DND-41 (cell line): Measurements from ENCODE around the gene SWSAP1.
A peak's percentile ranks its signal among the peaks of the same experiment; 100 is the strongest.
"Not testable (repeated sequence)": the region's sequence is repeated elsewhere in the genome, so short reads cannot be mapped to it uniquely, and the experiment has no call there.

ENCODE experiments used
- ATAC-seq: fragments of 200-7000 bp; cut with Tn5 transposase; 3 replicates; pipeline ENCODE4 v1.9.1; 2021; ENCODE audit warnings: low read depth; ENCODE audit not compliant: insufficient read depth
- DNase-seq: peaks from one replicate; pipeline ENCODE4 v3.0.0-alpha.2; 2020
- H2AFZ ChIP-seq: 2 replicates; pipeline ENCODE4 v1.6.0; 2012; ENCODE audit warnings: low read depth, low read length
- H3K27ac ChIP-seq: 2 replicates; pipeline ENCODE4 v1.5.1; 2012; ENCODE audit warnings: low read length, inconsistent platforms
- H3K27me3 ChIP-seq: fragments of 200-600 bp; sonication (generic); 2 replicates; pipeline ENCODE4 v1.6.0; 2012; ENCODE audit warnings: low read length, mild to moderate bottlenecking, inconsistent platforms; ENCODE audit not compliant: insufficient read depth, poor library complexity
- H3K36me3 ChIP-seq: 2 replicates; pipeline ENCODE4 v1.5.1; 2012; ENCODE audit warnings: low read length, inconsistent platforms; ENCODE audit not compliant: insufficient read depth
- H3K4me1 ChIP-seq: 2 replicates; pipeline ENCODE4 v1.5.1; 2012; ENCODE audit warnings: mild to moderate bottlenecking, low read length; ENCODE audit not compliant: insufficient read depth
- H3K4me2 ChIP-seq: 2 replicates; pipeline ENCODE4 v1.6.0; 2012; ENCODE audit warnings: mild to moderate bottlenecking, moderate library complexity, low read length, inconsistent platforms; ENCODE audit not compliant: insufficient read depth
- H3K4me3 ChIP-seq, 2 experiments: fragments of 200-600 bp in 1 of 2; shearing (Covaris generic) in 1 of 2; 2 replicates each; pipeline ENCODE4 v1.5.1; 2012 to 2016; ENCODE audit warnings: inconsistent platforms in 2 of 2, low read length in 2 of 2, mild to moderate bottlenecking in 2 of 2, low read depth in 1 of 2, moderate library complexity in 1 of 2
- H3K79me2 ChIP-seq: 2 replicates; pipeline ENCODE4 v1.6.0; 2012; ENCODE audit warnings: low read length, inconsistent platforms; ENCODE audit not compliant: insufficient read depth
- H3K9ac ChIP-seq: 2 replicates; pipeline ENCODE4 v1.6.0; 2012; ENCODE audit warnings: low read depth, mild to moderate bottlenecking, inconsistent platforms, low read length, moderate library complexity
- H3K9me3 ChIP-seq: 2 replicates; pipeline ENCODE4 v1.5.1; 2012; ENCODE audit warnings: low read length, moderate library complexity, mild to moderate bottlenecking, inconsistent platforms; ENCODE audit not compliant: insufficient read depth, severe bottlenecking
- H4K20me1 ChIP-seq: 2 replicates; pipeline ENCODE4 v1.6.0; 2012; ENCODE audit warnings: low read length; ENCODE audit not compliant: insufficient read depth
- EZH2 ChIP-seq: IDR thresholded peaks from 3 replicates; pipeline ENCODE4 v1.6.1; 2012; ENCODE audit warnings: borderline replicate concordance, low read depth, mild to moderate bottlenecking, moderate library complexity, low read length, inconsistent platforms; ENCODE audit not compliant: severe bottlenecking
- TF ChIP-seq, protein P1 (sequence below): IDR thresholded peaks from 2 replicates; pipeline ENCODE4 v1.5.1; 2012; ENCODE audit warnings: borderline replicate concordance, low read length, moderate library complexity, mild to moderate bottlenecking; ENCODE audit not compliant: poor library complexity, severe bottlenecking; ENCODE audit errors: extremely low read depth

SWSAP1 gene

DNA sequence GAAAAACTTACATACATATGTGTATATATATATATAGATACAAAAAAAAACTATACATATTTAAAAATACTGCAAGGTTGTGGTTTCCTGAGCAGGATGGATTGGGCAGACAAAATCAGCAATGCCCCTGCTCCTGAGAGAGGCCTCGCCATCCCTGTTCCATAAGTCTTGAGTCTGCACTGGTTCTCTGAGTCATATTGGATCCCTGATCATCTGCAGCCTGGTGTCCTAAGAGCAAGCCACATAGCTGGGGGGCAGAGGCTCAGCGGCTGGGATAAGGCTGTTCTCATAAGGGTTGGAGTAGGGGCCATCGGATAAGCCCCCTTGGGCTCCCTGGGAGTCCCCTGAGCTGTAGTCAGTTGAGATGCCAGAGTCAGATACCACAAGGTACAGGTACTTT lies 3.3 kb downstream of the SWSAP1 start:
- H3K4me2 ChIP-seq, result peak overlapping the region; percentile 97; the same call in 1 of the 2 replicates
- no peak overlapping the region for H3K9ac ChIP-seq

DNA sequence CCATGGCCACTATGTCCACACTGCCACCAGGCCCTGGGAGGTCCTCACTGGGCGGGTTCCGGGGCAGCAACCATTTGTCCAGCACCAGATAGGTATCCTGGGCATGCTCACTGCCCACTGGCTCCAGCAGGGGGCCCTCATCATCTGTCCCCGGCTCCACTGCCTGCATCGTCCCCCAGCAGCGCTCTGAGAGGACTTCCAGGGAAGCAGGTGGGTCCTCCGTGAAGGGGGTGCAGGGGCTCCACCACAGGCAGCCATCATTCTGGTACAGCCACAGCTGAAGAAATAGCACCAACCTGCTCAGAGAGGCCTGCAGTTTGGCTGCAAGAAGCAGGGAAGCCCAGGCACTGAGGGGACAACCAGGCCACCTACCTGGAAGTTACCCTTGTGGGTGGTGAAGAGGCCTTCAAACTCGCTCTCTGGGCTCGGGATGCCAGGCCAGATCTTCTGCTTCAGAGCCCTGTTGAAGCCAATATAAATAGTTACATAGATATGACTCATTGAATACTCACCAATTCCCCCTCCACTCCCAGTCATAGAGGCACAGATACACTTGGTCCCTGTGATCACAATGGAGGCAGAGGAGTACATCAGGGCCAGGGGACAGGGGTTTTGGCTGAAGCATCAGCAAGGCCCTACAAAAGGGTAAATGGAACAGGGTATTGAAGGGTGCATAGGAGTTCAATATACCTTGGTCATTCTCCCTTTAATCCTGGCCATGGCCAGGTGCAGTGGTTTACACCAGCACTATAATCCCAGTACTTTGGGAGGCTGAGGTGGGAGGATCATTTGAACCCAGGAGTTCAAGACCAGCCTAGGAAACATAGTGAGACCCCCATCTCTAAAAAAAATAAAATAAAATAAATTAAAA lies 4.1 kb downstream of the SWSAP1 start:
- Histone ChIP-seq H3K27ac (no peak overlapping the region), H3K27me3 (no peaks in the 10 kb centered on the region), H3K9me3 (no peaks in the 10 kb centered on the region), H3K9ac (no peak overlapping the region), H3K4me3 (no peak overlapping the region), H3K36me3 (peaks cover 19% of the 10 kb centered on the region), H2AFZ (no peak overlapping the region), H3K79me2 (peaks cover 30% of the 10 kb centered on the region), H3K4me1 (peaks cover 63% of the 10 kb centered on the region), H4K20me1 (no peaks in the 10 kb centered on the region), H3K4me2 (no peak overlapping the region)
- no peak for TF ChIP-seq EZH2
- TF ChIP-seq, protein P1, sequence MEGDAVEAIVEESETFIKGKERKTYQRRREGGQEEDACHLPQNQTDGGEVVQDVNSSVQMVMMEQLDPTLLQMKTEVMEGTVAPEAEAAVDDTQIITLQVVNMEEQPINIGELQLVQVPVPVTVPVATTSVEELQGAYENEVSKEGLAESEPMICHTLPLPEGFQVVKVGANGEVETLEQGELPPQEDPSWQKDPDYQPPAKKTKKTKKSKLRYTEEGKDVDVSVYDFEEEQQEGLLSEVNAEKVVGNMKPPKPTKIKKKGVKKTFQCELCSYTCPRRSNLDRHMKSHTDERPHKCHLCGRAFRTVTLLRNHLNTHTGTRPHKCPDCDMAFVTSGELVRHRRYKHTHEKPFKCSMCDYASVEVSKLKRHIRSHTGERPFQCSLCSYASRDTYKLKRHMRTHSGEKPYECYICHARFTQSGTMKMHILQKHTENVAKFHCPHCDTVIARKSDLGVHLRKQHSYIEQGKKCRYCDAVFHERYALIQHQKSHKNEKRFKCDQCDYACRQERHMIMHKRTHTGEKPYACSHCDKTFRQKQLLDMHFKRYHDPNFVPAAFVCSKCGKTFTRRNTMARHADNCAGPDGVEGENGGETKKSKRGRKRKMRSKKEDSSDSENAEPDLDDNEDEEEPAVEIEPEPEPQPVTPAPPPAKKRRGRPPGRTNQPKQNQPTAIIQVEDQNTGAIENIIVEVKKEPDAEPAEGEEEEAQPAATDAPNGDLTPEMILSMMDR, result peak; percentile 59
- DNase-seq, result peak; percentile 38
- ATAC-seq, result no peak

More for the DNA sequence above, 3.3 kb downstream of the SWSAP1 start:
- DNase-seq (no peak), ATAC-seq (no peak)
- peaks cover 19% of the 10 kb centered on the region for H3K36me3 ChIP-seq
- H3K4me1 ChIP-seq, result peaks cover 68% of the 10 kb centered on the region
- no peaks in the 10 kb centered on the region for H3K27me3 ChIP-seq
- no peak overlapping the region for H3K4me3 ChIP-seq
- TF ChIP-seq EZH2, result no peak
- TF ChIP-seq, protein P1, result no peak
- no peaks in the 10 kb centered on the region for H4K20me1 ChIP-seq
- H2AFZ ChIP-seq, result no peak overlapping the region
- H3K79me2 ChIP-seq, result peaks cover 30% of the 10 kb centered on the region
- H3K27ac ChIP-seq, result no peak overlapping the region
- H3K9me3 ChIP-seq, result no peaks in the 10 kb centered on the region

DNA sequence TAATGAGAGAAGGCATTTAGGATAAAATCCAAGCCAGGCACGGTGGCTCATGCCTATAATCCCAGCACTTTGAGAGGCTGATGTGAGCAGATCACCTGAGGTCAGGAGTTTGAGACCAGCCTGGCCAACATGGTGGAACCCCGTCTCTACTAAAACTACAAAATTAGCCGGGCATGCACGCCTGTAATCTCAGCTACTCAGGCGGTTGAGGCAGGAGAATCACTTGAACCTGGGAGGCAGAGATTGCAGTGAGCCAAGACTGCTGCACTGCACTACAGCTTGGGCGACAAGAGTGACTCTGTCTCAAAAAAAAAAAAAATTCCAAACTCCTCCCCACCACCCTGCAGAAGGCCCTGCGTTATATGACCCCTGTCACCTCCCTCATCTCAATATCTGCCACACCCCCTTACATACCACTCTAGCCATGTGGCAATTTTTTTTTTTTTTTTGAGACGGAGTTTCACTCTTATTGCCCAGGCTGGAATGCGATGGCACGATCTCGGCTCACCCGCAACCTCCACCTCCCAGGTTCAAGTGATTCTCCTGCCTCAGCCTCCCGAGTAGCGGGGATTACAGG lies 4.9 kb downstream of the SWSAP1 start:
- not testable (repeated sequence) for H2AFZ ChIP-seq, H3K9me3 ChIP-seq, H3K4me3 ChIP-seq, DNase-seq, H3K27ac ChIP-seq, ATAC-seq, H3K27me3 ChIP-seq, H3K9ac ChIP-seq, H4K20me1 ChIP-seq
- peaks cover 19% of the 10 kb centered on the region for H3K36me3 ChIP-seq
- H3K79me2 ChIP-seq, result peaks cover 26% of the 10 kb centered on the region
- peaks cover 55% of the 10 kb centered on the region for H3K4me1 ChIP-seq
- peak overlapping the region; percentile 78 for H3K4me2 ChIP-seq

DNA sequence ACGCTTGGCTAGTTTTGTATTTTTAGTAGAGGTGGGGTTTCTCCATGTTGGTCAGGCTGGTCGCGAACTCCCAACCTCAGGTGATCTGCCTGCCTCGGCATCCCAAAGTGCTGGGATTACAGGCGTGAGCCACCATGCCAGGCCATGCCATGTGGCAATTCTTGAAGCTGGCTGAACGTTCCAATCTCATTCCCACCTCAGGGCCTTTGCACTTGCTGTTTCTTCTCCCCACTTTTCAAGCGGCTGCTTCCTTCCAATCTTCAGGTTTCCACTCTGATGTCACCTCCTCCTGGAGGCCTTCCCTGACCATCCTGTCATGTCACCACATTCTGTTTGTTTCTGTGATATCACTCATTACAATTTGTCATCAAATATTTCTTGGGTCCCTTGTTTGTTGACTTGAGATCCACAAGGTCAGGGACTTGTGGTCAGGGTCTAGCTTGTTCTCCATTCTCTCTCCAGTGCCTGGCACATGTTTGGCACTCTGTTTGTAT lies 5.4 kb downstream of the SWSAP1 start:
- no peaks in the 10 kb centered on the region for H4K20me1 ChIP-seq
- H2AFZ ChIP-seq, result no peak overlapping the region
- TF ChIP-seq, protein P1, result no peak
- no peak for TF ChIP-seq EZH2
- peak overlapping the region; percentile 52 to 85; a peak in 3 of 4 replicates for H3K4me3 ChIP-seq
- no peak for DNase-seq
- no peaks in the 10 kb centered on the region for H3K9me3 ChIP-seq
- H3K27ac ChIP-seq, result peak overlapping the region; percentile 91
- peak overlapping the region; percentile 74 for H3K9ac ChIP-seq
- ATAC-seq, result no peak
- H3K27me3 ChIP-seq, result no peaks in the 10 kb centered on the region
- peaks cover 55% of the 10 kb centered on the region for H3K4me1 ChIP-seq
- H3K36me3 ChIP-seq, result peaks cover 19% of the 10 kb centered on the region
- H3K4me2 ChIP-seq, result peak overlapping the region; percentile 78
- H3K79me2 ChIP-seq, result peaks cover 26% of the 10 kb centered on the region
